Measurements from ENCODE around the gene PKDCC. TPM values are rescaled to one million over a fixed set of nuclear protein-coding genes. Genes with fewer than 3 reads are reported as not detected.

The PKDCC gene
- total and polyA plus RNA-seq, 2 of the 13 experiments (the other 11 are each of a cell fraction or from before 2014, with no cell fraction given) = 52.6 to 58.8 TPM

DNA sequence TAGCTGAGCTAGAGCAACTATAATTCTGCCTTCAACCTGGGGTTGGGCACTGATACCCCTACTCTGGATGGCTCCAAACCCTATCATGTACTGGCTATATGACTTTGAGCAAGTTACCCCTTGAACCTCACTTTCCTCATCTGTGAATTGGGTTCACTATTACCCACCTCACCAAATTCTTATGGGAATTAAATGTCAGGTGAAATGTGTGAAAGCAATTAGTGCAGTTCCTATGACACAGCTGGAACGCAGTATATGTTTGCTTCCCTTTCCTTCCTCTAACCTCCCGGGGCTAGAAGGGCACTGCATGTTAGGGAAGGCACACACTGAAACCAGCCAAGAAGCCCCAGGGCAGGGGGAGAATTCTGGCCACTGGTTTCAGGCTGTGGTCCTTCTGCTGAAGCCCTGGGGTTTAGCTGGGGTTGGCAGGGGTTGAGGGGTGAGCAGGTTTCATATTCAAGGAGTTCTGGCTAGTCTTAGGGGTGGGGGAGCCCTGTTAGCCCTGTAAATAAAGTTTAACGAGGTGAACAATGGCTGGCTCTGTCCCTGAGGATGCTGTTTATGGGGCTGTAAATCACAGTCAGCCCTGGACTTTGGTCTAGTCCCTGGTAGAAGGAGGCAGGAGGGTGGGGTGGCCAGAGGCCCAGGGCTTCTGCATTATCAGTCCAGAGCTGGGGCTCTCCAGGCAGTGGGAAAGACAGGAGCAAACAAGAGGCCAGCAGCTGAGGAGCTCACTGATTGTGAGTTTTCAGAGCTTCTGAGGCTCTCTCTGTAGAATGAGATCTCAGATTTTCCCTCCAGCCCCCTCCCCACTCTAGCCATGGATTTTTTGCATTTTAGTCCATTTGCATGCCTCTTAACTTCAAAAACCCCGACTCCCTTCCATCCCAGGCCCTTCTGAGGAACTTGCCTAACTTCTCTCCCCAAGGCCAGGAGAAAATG is 8.0 kb downstream of the PKDCC start (continued):
- TF ChIP-seq SRSF1 (optimal IDR thresholded peaks at IDR 0.05; ENCODE audit: low read depth, low read length) = no peak
- TF ChIP-seq ZFP82 (CRISPR knock-in tag; IDR thresholded peaks at IDR 0.05; ENCODE audit: borderline replicate concordance) = no peak
- TF ChIP-seq SIN3B (IDR thresholded peaks at IDR 0.05; ENCODE audit: low read length) = no peak
- no peak for TF ChIP-seq EEA1 (CRISPR knock-in tag; IDR thresholded peaks at IDR 0.05; ENCODE audit: borderline replicate concordance)
- TF ChIP-seq ARNTL (CRISPR knock-in tag; IDR thresholded peaks at IDR 0.05) = no peak; the same call in 1 of the 2 replicates
- TF ChIP-seq CENPX (CRISPR knock-in tag; IDR thresholded peaks at IDR 0.05) = no peak
- TF ChIP-seq, protein P1, sequence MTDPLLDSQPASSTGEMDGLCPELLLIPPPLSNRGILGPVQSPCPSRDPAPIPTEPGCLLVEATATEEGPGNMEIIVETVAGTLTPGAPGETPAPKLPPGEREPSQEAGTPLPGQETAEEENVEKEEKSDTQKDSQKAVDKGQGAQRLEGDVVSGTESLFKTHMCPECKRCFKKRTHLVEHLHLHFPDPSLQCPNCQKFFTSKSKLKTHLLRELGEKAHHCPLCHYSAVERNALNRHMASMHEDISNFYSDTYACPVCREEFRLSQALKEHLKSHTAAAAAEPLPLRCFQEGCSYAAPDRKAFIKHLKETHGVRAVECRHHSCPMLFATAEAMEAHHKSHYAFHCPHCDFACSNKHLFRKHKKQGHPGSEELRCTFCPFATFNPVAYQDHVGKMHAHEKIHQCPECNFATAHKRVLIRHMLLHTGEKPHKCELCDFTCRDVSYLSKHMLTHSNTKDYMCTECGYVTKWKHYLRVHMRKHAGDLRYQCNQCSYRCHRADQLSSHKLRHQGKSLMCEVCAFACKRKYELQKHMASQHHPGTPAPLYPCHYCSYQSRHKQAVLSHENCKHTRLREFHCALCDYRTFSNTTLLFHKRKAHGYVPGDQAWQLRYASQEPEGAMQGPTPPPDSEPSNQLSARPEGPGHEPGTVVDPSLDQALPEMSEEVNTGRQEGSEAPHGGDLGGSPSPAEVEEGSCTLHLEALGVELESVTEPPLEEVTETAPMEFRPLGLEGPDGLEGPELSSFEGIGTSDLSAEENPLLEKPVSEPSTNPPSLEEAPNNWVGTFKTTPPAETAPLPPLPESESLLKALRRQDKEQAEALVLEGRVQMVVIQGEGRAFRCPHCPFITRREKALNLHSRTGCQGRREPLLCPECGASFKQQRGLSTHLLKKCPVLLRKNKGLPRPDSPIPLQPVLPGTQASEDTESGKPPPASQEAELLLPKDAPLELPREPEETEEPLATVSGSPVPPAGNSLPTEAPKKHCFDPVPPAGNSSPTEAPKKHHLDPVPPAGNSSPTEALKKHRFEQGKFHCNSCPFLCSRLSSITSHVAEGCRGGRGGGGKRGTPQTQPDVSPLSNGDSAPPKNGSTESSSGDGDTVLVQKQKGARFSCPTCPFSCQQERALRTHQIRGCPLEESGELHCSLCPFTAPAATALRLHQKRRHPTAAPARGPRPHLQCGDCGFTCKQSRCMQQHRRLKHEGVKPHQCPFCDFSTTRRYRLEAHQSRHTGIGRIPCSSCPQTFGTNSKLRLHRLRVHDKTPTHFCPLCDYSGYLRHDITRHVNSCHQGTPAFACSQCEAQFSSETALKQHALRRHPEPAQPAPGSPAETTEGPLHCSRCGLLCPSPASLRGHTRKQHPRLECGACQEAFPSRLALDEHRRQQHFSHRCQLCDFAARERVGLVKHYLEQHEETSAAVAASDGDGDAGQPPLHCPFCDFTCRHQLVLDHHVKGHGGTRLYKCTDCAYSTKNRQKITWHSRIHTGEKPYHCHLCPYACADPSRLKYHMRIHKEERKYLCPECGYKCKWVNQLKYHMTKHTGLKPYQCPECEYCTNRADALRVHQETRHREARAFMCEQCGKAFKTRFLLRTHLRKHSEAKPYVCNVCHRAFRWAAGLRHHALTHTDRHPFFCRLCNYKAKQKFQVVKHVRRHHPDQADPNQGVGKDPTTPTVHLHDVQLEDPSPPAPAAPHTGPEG (CRISPR knock-in tag; IDR thresholded peaks at IDR 0.05) = 0 out of 2 replicates have a peak, but pooled peaks have one; percentile 49
- TF ChIP-seq ZNF12 (CRISPR knock-in tag; IDR thresholded peaks at IDR 0.05) = no peak
- peak; percentile 68; the same call in 1 of the 2 replicates for TF ChIP-seq NKX3-1 (CRISPR knock-in tag; IDR thresholded peaks at IDR 0.05)
- peak; percentile 89 for TF ChIP-seq ZMYM3 (CRISPR knock-in tag; IDR thresholded peaks at IDR 0.05)
- no peak for TF ChIP-seq HES4 (CRISPR knock-in tag; IDR thresholded peaks at IDR 0.05; ENCODE audit: borderline replicate concordance)
- no peak for TF ChIP-seq ZBTB7A (CRISPR knock-in tag; IDR thresholded peaks at IDR 0.05)
- TF ChIP-seq CCAR2 (optimal IDR thresholded peaks at IDR 0.05; ENCODE audit: low read depth, low read length) = no peak
- TF ChIP-seq ZNF556 (CRISPR knock-in tag; IDR thresholded peaks at IDR 0.05; ENCODE audit: borderline replicate concordance) = no peak
- no peak; the same call in 1 of the 2 replicates for TF ChIP-seq TOE1 (CRISPR knock-in tag; IDR thresholded peaks at IDR 0.05)
- TF ChIP-seq ZNF660 (CRISPR knock-in tag; IDR thresholded peaks at IDR 0.05; ENCODE audit: borderline replicate concordance, low read depth) = no peak
- TF ChIP-seq IKZF4 (CRISPR knock-in tag; IDR thresholded peaks at IDR 0.05; ENCODE audit: borderline replicate concordance, low read depth, not compliant biosample characterization) = no peak
- peak; percentile 74; the same call in 1 of the 2 replicates for TF ChIP-seq ZNF335 (CRISPR knock-in tag; IDR thresholded peaks at IDR 0.05)
- 0 out of 2 replicates have a peak, but pooled peaks have one; percentile 5 for TF ChIP-seq LCORL (IDR thresholded peaks at IDR 0.05)
- TF ChIP-seq LCORL (CRISPR knock-in tag; IDR thresholded peaks at IDR 0.05) = peak; percentile 98
- TF ChIP-seq, protein P2, sequence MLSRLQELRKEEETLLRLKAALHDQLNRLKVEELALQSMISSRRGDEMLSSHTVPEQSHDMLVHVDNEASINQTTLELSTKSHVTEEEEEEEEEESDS (CRISPR knock-in tag; IDR thresholded peaks at IDR 0.05; ENCODE audit: borderline replicate concordance) = no peak
- TF ChIP-seq GABPA (IDR thresholded peaks at IDR 0.05; ENCODE audit: low read depth, low read length) = no peak
- no peak for TF ChIP-seq GABPA (CRISPR knock-in tag; IDR thresholded peaks at IDR 0.05; ENCODE audit: low read depth)
- TF ChIP-seq ZBTB20 (CRISPR knock-in tag; IDR thresholded peaks at IDR 0.05; ENCODE audit: borderline replicate concordance, low read depth) = peak; percentile 72
- no peak for TF ChIP-seq REXO4 (CRISPR knock-in tag; IDR thresholded peaks at IDR 0.05; ENCODE audit: borderline replicate concordance)

Measured in HepG2 (cell line).